Right forelimb (tissue), 1 donor: ENCODE measurements around the gene CTRB1.

Source experiments
- DNase-seq: peaks from one replicate; pipeline ENCODE4 v3.0.0-alpha.2; 2018

The CTRB1 gene

DNA sequence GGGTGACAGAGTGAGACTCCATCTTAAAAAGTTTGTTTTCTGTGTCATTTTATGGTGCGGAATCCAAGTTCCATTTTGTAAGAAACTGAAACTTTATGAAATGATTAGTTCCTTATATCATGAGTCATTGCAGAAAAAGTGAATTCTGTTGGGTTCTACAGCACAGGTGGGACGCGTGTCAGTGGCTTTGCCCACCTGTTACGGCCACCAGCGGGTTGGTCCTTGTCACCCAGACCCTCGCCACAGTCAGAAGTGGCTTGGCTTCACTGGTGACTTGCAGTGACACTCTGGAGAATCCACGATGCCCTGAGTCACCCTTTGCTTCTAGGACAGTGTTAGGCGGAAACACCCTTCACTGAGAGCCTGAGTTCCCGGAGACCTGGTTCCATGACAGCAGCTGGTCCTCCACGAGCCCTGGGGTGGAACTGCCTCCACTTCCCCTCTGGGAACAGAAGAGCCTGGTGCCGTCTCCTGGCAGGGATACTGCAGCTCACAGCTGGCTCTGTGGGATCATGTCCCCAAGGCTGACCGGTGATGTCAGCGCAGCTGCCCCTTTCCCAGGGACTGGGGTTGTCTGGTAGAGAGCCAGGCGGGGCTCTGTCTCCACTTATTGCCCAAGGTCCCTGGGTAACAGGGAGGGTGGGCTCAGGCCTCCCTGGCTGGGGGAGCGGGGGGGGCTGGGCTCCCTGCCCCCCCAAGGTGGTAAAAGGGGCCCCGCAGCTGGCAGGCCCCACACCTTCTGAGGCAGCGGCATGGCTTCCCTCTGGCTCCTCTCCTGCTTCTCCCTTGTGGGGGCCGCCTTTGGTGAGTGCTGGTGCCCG is at the start of gene CTRB1:
CTRB1 (plus strand) TSS at position 733 of the 821 bp plus-strand sequence; CDS start at position 753, 20 bp downstream.
- DNase-seq = no peak

- DNase-seq = no peak
These were observed 48.8 kb upstream of the CTRB1 start for GRCh38 chr16:75169899-75170405.

- DNase-seq = peak; percentile 21
These were observed 46.2 kb upstream of the CTRB1 start for GRCh38 chr16:75172578-75172977.

- peak; percentile 26 for DNase-seq
These were observed 43.7 kb upstream of the CTRB1 start for GRCh38 chr16:75175074-75175473.

DNA sequence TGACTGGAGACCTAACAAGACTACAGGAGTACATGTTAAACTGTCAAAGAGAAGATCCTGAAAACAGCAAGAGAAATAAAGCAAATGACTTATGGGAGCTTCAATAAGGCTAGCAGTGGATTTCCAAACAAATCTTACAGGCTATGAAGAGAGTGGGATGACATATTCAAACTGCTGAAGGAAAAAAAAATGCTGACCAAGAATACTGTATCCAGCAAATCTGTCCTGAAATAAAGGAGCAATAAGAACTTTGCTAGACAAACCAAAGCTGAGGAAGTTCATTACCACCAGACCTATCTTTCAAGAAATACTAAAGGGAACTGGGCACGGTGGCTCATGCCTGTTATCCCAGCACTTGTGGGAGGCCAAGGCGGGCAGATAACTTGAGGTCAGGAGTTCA is 41.9 kb upstream of the CTRB1 start:
- no peak for DNase-seq

- no peak for DNase-seq
These were observed 39.6 kb upstream of the CTRB1 start for GRCh38 chr16:75179208-75179607.

DNA sequence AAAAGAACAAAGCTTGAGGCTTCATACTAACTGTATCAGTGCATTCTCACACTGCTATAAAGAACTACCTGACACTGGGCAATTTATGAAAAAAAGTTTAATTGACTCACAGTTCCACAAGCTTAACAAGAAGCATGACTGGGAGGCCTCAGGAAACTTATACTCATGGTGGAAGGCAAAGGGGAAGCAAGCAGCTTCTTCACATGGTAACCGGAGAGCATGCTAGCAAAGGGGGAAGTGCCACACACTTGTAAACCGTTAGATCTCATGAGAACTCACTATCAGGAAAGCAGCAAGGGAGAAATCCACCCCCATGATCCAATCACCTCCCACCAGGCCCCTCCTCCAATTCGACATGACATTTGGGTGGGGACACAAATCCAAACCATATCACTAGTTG is 37.2 kb upstream of the CTRB1 start:
- DNase-seq = peak; percentile 12

- no peak for DNase-seq
These were observed 29.8 kb upstream of the CTRB1 start for GRCh38 chr16:75188832-75189477.

DNA sequence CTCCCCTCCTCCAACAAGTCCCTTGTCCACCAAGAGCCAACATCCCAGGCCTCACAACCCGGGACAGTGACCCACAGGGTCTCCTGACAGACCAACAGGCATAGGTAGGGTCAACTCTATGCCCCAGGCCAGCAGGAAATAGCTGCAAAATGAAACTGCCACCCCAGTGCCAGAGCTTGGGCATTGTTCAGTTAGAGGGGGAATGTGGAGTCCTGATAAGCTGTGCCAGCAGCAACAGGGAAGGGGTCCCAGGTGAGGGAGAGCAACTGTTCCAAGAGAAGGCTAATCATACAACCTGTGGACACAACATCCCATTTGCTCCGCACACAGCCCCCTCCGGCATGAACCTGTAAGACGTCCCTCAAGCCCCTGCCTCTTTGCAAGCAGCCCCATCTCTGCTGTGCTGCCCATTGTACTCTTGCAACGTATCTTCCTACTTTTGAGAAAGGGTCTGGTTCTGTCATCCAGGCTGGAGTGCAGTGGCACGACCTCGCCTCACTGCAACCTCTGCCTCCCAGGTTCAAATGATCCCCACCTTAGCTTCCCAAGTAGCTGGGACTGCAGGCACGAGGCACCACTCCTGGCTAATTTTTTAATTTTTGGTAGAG is 29.0 kb upstream of the CTRB1 start:
- no peak for DNase-seq

- DNase-seq = peak; percentile 16
These were observed 26.1 kb upstream of the CTRB1 start for GRCh38 chr16:75192606-75193264.

DNA sequence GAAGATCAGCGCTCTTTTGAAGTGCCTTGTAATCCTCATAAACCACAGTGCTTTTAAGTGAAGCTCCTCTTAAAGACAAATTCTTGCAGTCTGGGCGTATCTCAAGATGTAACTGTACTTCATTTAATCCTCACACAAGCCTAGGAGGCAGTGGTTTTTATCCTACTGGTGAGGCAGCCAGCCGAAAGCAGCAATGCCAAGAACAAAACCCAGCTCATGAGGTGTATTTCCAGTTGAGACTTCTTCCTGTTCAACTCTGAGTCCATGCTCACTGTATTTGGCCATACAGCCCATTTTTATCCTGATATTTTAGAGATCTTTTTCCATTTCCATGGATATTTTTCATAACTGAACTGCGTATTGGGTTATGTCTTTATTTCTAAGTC is 25.5 kb upstream of the CTRB1 start:
- peak; percentile 2 for DNase-seq

- peak; percentile 13 for DNase-seq
These were observed 24.9 kb upstream of the CTRB1 start for GRCh38 chr16:75193730-75194444.

GRCh38 chr16:75195811-75196790 is 22.7 kb upstream of the CTRB1 start:
- DNase-seq = peak; percentile 27

DNA sequence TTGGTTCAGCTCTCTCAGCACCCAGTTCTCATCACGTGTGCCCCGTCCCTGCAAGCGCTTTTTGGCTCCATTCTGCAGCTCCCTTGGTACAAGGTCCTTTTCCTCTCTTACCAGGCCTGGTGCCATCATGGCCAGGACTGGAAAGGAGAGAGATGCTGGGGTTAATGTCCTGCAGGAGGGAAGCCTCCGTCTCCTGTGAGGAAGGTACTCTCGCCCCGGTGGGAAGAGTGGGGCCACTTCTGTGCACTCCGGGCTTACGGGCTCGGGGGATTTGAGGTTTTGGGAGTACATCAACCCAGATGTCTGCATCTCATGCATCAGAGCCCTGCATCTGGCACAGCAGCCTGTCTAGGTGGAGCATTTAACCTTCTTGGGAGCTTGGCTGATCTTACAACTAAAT is 22.0 kb upstream of the CTRB1 start:
- peak; percentile 17 for DNase-seq

DNA sequence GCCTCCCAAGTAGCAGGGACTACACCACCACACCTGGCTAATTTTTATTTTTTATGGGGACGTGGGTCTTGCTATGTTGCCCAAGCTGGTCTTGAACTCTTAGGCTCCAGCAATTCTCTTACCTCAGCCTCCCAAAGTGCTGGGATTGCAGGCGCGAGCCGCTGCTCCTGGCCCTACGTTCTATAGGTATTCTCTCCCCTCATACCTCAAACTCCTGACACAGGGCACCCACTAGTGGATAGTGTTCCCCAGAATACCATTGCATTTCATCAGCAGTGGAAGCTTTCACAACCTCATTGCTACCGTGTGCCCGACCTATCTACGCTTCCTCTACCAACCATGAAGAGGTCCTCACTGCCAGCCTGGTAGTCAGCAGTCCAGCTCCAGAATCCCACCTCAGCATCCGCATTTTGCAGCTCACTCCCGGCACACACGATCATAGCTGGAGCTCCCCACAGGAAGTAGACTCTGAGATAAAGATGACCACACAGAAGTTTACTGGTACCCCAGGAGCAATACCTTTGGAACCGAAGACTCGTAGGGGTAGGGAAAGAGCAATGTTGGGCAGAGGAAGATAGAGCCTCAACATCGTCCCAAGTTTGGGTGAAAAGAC is 21.2 kb upstream of the CTRB1 start:
- DNase-seq = peak; percentile 24

DNA sequence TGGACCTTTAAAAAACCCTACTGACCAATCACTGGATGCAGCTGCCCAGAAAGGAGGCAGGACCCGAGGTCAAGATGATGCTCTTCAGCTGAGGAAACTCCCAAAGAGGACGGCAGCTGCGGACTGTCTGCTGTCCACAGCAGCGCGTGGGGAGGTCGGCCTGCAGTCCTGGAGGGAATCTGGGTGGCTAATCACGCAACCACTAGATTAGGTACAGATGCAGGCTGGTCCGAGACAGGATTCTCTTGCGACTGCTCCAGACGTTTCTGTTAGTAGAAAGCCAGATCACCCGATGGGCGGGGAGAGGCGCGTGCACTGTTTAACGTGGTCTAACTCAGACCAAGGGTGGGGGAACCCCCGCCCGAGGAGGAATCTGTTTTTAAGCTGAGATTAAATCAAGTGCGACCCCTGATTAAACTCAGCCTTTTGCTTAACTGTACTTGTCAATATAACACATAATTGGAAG is 20.6 kb upstream of the CTRB1 start:
- DNase-seq = peak; percentile 38

DNA sequence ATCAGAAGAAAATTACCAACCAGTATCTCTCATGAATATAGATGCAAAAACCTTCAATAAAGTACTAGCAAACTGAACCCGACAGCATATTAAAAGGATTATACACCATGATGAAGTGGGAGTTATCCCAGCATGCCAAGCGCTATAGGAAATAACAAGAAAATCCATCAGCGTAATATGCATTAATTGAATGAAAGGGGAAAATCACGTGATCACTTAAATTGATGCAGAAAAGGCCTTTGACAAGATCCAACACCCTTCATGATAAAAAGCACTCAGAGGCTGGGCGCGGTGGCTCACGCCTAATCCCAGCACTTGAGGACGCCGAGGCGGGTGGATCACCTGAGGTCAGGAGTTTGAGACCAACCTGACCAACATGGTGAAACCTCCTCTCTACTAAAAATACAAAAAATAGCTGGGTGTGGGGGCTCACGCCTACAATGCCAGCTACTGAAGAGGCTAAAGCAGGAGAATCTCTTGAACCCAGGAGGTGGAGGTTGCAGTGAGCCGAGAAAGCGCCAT is 16.7 kb upstream of the CTRB1 start:
- DNase-seq = no peak

DNA sequence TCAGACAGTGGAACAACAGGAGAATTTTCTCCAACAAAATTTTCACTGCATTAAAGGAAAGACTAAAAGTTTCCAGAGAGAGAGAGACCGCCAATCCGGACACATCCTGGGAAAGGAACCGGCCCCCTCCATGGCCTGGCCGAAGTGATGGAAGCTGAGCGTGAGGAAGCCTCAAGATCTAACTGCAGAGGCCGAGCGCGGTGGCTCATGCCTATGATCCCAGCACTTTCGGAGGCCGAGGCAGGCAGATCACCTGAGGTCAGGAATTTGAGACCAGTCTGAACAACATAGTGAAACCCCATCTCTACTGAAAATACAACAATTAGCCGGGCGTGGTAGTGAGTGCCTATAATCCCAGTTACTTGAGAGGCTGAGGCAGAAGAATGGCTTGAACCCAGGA is 15.7 kb upstream of the CTRB1 start:
- DNase-seq = peak; percentile 37

- DNase-seq = peak; percentile 27
These were observed 14.9 kb upstream of the CTRB1 start for GRCh38 chr16:75203667-75204409.

DNA sequence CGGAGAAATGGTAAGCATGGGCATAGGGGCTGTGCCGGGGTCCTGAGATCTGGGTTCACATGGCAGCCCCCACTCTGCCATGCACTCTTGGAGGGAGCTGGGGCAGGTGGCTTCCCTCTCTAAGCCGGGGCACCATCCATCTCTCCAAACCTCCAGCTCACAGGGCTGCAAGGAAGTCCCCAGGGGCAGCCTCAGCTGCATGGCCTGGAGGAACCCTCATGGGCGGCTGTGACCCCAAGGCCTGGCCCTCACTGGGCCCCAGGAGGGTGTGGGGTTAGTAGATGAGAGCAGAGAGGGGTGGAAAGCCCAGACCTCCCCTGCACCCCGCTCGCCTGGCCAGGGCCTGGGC is 14.4 kb upstream of the CTRB1 start:
- peak; percentile 24 for DNase-seq
